Keratinocyte (primary cell): Measurements from ENCODE around the gene CTXN2.

ENCODE experiments used
- EZH2 ChIP-seq: IDR thresholded peaks from one replicate; pipeline ENCODE4 v1.6.1; 2012; ENCODE audit warnings: inconsistent platforms, mild to moderate bottlenecking, low read length, moderate library complexity
- TF ChIP-seq, protein P1 (sequence below), 3 experiments: IDR thresholded peaks in 1 of 3; conservative IDR thresholded peaks in 1 of 3; optimal IDR thresholded peaks in 1 of 3; 2 replicates in 2 of 3; 3 replicates in 1 of 3; pipeline versions ENCODE3 to v1.5.1; 2011; ENCODE audit warnings: low read length in 3 of 3, mild to moderate bottlenecking in 3 of 3, moderate library complexity in 2 of 3, control low read depth in 1 of 3, inconsistent platforms in 1 of 3; ENCODE audit not compliant: insufficient read depth in 2 of 3; ENCODE audit errors: extremely low read depth in 1 of 3

DNA sequence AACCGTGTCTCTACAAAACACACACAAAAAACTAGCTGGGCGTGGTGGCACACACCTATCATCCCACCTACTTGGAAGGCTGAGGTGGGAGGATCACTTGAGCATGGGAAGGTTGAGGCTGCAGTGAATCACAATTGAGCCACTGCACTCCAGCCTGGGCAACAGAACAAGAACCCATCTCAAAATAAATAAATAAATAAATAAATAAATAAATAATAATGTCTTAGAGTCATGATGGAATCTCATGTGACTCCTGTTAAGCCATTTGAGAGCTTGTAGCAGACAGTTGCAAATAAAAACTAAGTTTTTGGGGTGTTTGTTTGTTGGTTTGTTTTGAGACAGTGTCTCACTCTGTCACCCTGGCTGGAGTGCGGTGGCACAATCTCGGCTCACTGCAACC lies 47.9 kb downstream of the CTXN2 start:
- TF ChIP-seq, protein P1, sequence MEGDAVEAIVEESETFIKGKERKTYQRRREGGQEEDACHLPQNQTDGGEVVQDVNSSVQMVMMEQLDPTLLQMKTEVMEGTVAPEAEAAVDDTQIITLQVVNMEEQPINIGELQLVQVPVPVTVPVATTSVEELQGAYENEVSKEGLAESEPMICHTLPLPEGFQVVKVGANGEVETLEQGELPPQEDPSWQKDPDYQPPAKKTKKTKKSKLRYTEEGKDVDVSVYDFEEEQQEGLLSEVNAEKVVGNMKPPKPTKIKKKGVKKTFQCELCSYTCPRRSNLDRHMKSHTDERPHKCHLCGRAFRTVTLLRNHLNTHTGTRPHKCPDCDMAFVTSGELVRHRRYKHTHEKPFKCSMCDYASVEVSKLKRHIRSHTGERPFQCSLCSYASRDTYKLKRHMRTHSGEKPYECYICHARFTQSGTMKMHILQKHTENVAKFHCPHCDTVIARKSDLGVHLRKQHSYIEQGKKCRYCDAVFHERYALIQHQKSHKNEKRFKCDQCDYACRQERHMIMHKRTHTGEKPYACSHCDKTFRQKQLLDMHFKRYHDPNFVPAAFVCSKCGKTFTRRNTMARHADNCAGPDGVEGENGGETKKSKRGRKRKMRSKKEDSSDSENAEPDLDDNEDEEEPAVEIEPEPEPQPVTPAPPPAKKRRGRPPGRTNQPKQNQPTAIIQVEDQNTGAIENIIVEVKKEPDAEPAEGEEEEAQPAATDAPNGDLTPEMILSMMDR (optimal IDR thresholded peaks at IDR 0.05 in 1 of 3, IDR thresholded peaks at IDR 0.05 in 1 of 3, conservative IDR thresholded peaks at IDR 0.05 in 1 of 3; ENCODE audit: extremely low read depth in 1 of 3, insufficient read depth in 2 of 3, low read length in 3 of 3) = no peak
- TF ChIP-seq EZH2 = no peak
